RWPE1 (cell line): Measurements from ENCODE around the gene RBMS3.

Source experiments
- CTCF ChIA-PET: fragments of 350-600 bp; sonication (Branson Sonifier 250); formaldehyde crosslinking; extraction: SDS; loops from one replicate; lab custom pipeline; 2021; lab: Yijun Ruan, JAX
- POLR2A ChIA-PET: fragments of 400-600 bp; formaldehyde crosslinking; extraction: SDS; loops from one replicate; lab custom pipeline; 2020; ENCODE audit warnings: antibody characterized with exemption; ENCODE audit not compliant: low non-redundant PET; lab: Yijun Ruan, JAX
- DNase-seq: peaks from one replicate; pipeline ENCODE4 v3.0.0; 2012; ENCODE audit warnings: low spot score
- H3K27ac ChIP-seq: fragments of 450-650 bp; 2 replicates; pipeline ENCODE4 v1.5.1; 2017
- CTCF ChIP-seq: fragments of 450-650 bp; conservative IDR thresholded peaks from 2 replicates; pipeline ENCODE4 v1.5.1; 2017; ENCODE audit warnings: low read depth, mild to moderate bottlenecking

RBMS3 gene

GRCh38 chr3:29301332-29302019 is 20.6 kb downstream of the RBMS3 start:
- CTCF ChIA-PET = no interaction called here
- DNase-seq = no peak
- POLR2A ChIA-PET = no interaction called here
- no peak overlapping the region for H3K27ac ChIP-seq
- no peak for TF ChIP-seq CTCF

GRCh38 chr3:29302619-29303018 is 21.7 kb downstream of the RBMS3 start:
- DNase-seq = no peak
- ChIA-PET POLR2A (no interaction called here), CTCF (no interaction called here)

GRCh38 chr3:29307295-29307694 is 26.4 kb downstream of the RBMS3 start:
- POLR2A ChIA-PET = no interaction called here
- H3K27ac ChIP-seq = no peak overlapping the region
- CTCF ChIA-PET = no interaction called here
- no peak for TF ChIP-seq CTCF
- no peak for DNase-seq

More at GRCh38 chr3:29302619-29303018, 21.7 kb downstream of the RBMS3 start:
- TF ChIP-seq CTCF = no peak
- no peak overlapping the region for H3K27ac ChIP-seq

- POLR2A ChIA-PET = no interaction called here
- H3K27ac ChIP-seq = no peak overlapping the region
- DNase-seq = no peak
- no peak for TF ChIP-seq CTCF
- CTCF ChIA-PET = no interaction called here
Measured at GRCh38 chr3:29310865-29311264, 30.0 kb downstream of the RBMS3 start.

- ChIA-PET CTCF (no interaction called here), POLR2A (no interaction called here)
- H3K27ac ChIP-seq = no peak overlapping the region
- no peak for DNase-seq
- no peak for TF ChIP-seq CTCF
Measured at GRCh38 chr3:29311795-29312194, 30.9 kb downstream of the RBMS3 start.

- ChIA-PET CTCF (no interaction called here), POLR2A (no interaction called here)
- H3K27ac ChIP-seq = no peak overlapping the region
- DNase-seq = no peak
- no peak for TF ChIP-seq CTCF
Measured at GRCh38 chr3:29312395-29312794, 31.5 kb downstream of the RBMS3 start.
